OCI-LY3 (cell line): ENCODE measurements around the gene HSD11B1L.

ENCODE experiments used
- H2AFZ ChIP-seq: fragments of 200-600, 300-600 bp; shearing (Covaris generic); 2 replicates; pipeline ENCODE4 v1.6.0; 2014; ENCODE audit warnings: antibody characterized with exemption, low read depth, low read length
- H3K27ac ChIP-seq: fragments of 200-600, 300-600 bp; sonication (generic); 2 replicates; pipeline ENCODE4 v1.5.1; 2014; ENCODE audit warnings: mild to moderate bottlenecking, low read length, moderate library complexity, mixed read lengths
- H3K27me3 ChIP-seq: fragments of 200-600, 300-600 bp; sonication (generic); 2 replicates; pipeline ENCODE4 v1.6.1; 2014; ENCODE audit warnings: low read depth, low read length, mixed read lengths
- H3K36me3 ChIP-seq: fragments of 200-600, 300-600 bp; sonication (generic); replicated peaks from 2 replicates; pipeline ENCODE3; 2014; ENCODE audit warnings: low read depth, low read length, mixed read lengths
- H3K4me1 ChIP-seq: fragments of 300-600, 200-600 bp; sonication (generic); 2 replicates; pipeline ENCODE4 v1.6.1; 2014; ENCODE audit warnings: low read length, mixed read lengths
- H3K4me2 ChIP-seq: fragments of 200-600, 300-600 bp; sonication (generic); 2 replicates; pipeline ENCODE4 v1.6.1; 2014; ENCODE audit warnings: low read length, mixed read lengths
- H3K4me3 ChIP-seq: fragments of 300-600, 200-600 bp; sonication (generic); 2 replicates; pipeline ENCODE4 v1.5.1; 2014; ENCODE audit warnings: antibody characterized with exemption, mild to moderate bottlenecking, low read length, moderate library complexity
- H3K79me2 ChIP-seq: fragments of 300-600, 200-600 bp; shearing (Covaris generic); 2 replicates; pipeline ENCODE4 v1.6.1; 2014; ENCODE audit warnings: mild to moderate bottlenecking, low read length, mixed read lengths
- H3K9ac ChIP-seq: fragments of 300-600, 200-600 bp; shearing (Covaris generic); 2 replicates; pipeline ENCODE4 v1.6.0; 2014; ENCODE audit warnings: mild to moderate bottlenecking, low read length, moderate library complexity
- H3K9me3 ChIP-seq: fragments of 200-600, 300-600 bp; shearing (Covaris generic); 2 replicates; pipeline ENCODE4 v1.6.1; 2014; ENCODE audit warnings: low read length, mixed read lengths; ENCODE audit not compliant: insufficient read depth
- H4K20me1 ChIP-seq: fragments of 200-600, 300-600 bp; sonication (generic); 2 replicates; pipeline ENCODE4 v1.6.1; 2016; ENCODE audit warnings: low read length, mixed read lengths; ENCODE audit not compliant: insufficient read depth
- CTCF ChIP-seq: fragments of 200-600, 300-600 bp; sonication (generic); IDR thresholded peaks from 2 replicates; pipeline ENCODE4 v1.5.1; 2014; ENCODE audit warnings: antibody characterized with exemption, low read length, low read depth
- EZH2phosphoT487 ChIP-seq: fragments of 200-600 bp; shearing (Covaris generic); IDR thresholded peaks from 2 replicates; pipeline ENCODE4 v1.6.1; 2018; ENCODE audit warnings: antibody characterized with exemption, mixed run types, low read depth

The HSD11B1L gene

GRCh38 chr19:5714816-5715215 is 34.0 kb downstream of the HSD11B1L start:
- H3K79me2 ChIP-seq: peaks cover 91% of the 10 kb centered on the region
- H3K9me3 ChIP-seq: no peaks in the 10 kb centered on the region
- H2AFZ ChIP-seq: no peak overlapping the region
- peaks cover 49% of the 10 kb centered on the region for H4K20me1 ChIP-seq
- H3K4me1 ChIP-seq: peaks cover 12% of the 10 kb centered on the region
- H3K27me3 ChIP-seq: no peaks in the 10 kb centered on the region
- H3K4me2 ChIP-seq: no peak overlapping the region
- no peak overlapping the region for H3K4me3 ChIP-seq
- no peak overlapping the region for H3K9ac ChIP-seq
- H3K27ac ChIP-seq: no peak overlapping the region
- no peak for TF ChIP-seq EZH2phosphoT487
- TF ChIP-seq CTCF: no peak
- H3K36me3 ChIP-seq: peaks cover 66% of the 10 kb centered on the region

- H3K4me3 ChIP-seq: no peak overlapping the region; the same call in 1 of the 2 replicates
- peaks cover 49% of the 10 kb centered on the region for H4K20me1 ChIP-seq
- peaks cover 73% of the 10 kb centered on the region for H3K79me2 ChIP-seq
- no peak overlapping the region for H2AFZ ChIP-seq
- no peaks in the 10 kb centered on the region for H3K9me3 ChIP-seq
- no peak for TF ChIP-seq CTCF
- no peak for TF ChIP-seq EZH2phosphoT487
- peak overlapping the region; percentile 93; the same call in 1 of the 2 replicates for H3K27ac ChIP-seq
- H3K4me2 ChIP-seq: peak overlapping the region; percentile 78
- peaks cover 12% of the 10 kb centered on the region for H3K4me1 ChIP-seq
- peaks cover 47% of the 10 kb centered on the region for H3K36me3 ChIP-seq
- no peak overlapping the region for H3K9ac ChIP-seq
- H3K27me3 ChIP-seq: no peaks in the 10 kb centered on the region
These were observed 36.5 kb downstream of the HSD11B1L start for GRCh38 chr19:5717215-5717935.

- Histone ChIP-seq H3K4me1 (peaks cover 12% of the 10 kb centered on the region), H3K27me3 (no peaks in the 10 kb centered on the region), H2AFZ (no peak overlapping the region), H3K4me2 (peak overlapping the region; percentile 78), H3K36me3 (peaks cover 42% of the 10 kb centered on the region), H3K4me3 (peak overlapping the region; percentile 93), H4K20me1 (peaks cover 44% of the 10 kb centered on the region), H3K9ac (peak overlapping the region; percentile 92), H3K27ac (peak overlapping the region; percentile 93), H3K79me2 (peaks cover 67% of the 10 kb centered on the region), H3K9me3 (no peaks in the 10 kb centered on the region)
- TF ChIP-seq CTCF (no peak), EZH2phosphoT487 (no peak)
These were observed 37.3 kb downstream of the HSD11B1L start for GRCh38 chr19:5718037-5718578.

GRCh38 chr19:5718579-5719273 is 37.9 kb downstream of the HSD11B1L start:
- peaks cover 12% of the 10 kb centered on the region for H3K4me1 ChIP-seq
- H3K9me3 ChIP-seq: no peaks in the 10 kb centered on the region
- H3K36me3 ChIP-seq: peaks cover 35% of the 10 kb centered on the region
- peaks cover 61% of the 10 kb centered on the region for H3K79me2 ChIP-seq
- peaks cover 39% of the 10 kb centered on the region for H4K20me1 ChIP-seq
- H2AFZ ChIP-seq: no peak overlapping the region
- H3K4me2 ChIP-seq: peak overlapping the region; percentile 78
- H3K27me3 ChIP-seq: no peaks in the 10 kb centered on the region
- no peak for TF ChIP-seq EZH2phosphoT487
- no peak for TF ChIP-seq CTCF
- peak overlapping the region; percentile 92 for H3K9ac ChIP-seq
- H3K4me3 ChIP-seq: peak overlapping the region; percentile 93
- H3K27ac ChIP-seq: peak overlapping the region; percentile 93
